Measurements from ENCODE around the gene SPATA24.

- TF ChIP-seq CTCF (IDR thresholded peaks at IDR 0.05 in 8 of 11, conservative IDR thresholded peaks at IDR 0.05 in 3 of 11) (no peak), POLR2A (IDR thresholded peaks at IDR 0.05) (no peak), POLR2AphosphoS5 (IDR thresholded peaks at IDR 0.05) (no peak)
Measured at GRCh38 chr5:139419226-139420192, 15.6 kb upstream of the SPATA24 start.
